Cardiac muscle cell (in vitro differentiated cells and primary cell): ENCODE data around the gene CUEDC1. TPM values are rescaled to one million over a fixed set of nuclear protein-coding genes. Genes with fewer than 3 reads are reported as not detected.

ENCODE experiments used
- DNase-seq, 2 donors: peaks; one replicate each; pipeline versions ENCODE4 v3.0.0 to v3.0.0-alpha.2; 2010 to 2017; ENCODE audit warnings: low read depth in 1 of 2, low spot score in 1 of 2
- H3K27ac ChIP-seq: fragments of 200-600 bp; sonication (generic); 2 replicates; pipeline ENCODE4 v1.5.1; 2016
- H3K27me3 ChIP-seq: fragments of 200-600 bp; sonication (generic); 2 replicates; pipeline ENCODE4 v1.6.0; 2016; ENCODE audit warnings: control low read depth
- H3K36me3 ChIP-seq: fragments of 200-600 bp; sonication (generic); 2 replicates; pipeline ENCODE4 v1.5.1; 2016; ENCODE audit warnings: control low read depth
- H3K4me1 ChIP-seq: fragments of 200-600 bp; sonication (generic); 2 replicates; pipeline ENCODE4 v1.8.1; 2017; ENCODE audit warnings: low read depth, mild to moderate bottlenecking, mixed run types
- H3K4me3 ChIP-seq: fragments of 200-600 bp; sonication (generic); 2 replicates; pipeline ENCODE4 v1.5.1; 2016; ENCODE audit warnings: mild to moderate bottlenecking
- H3K9me3 ChIP-seq: fragments of 200-600 bp; sonication (generic); 2 replicates; pipeline ENCODE4 v1.5.1; 2017; ENCODE audit warnings: low read depth, mild to moderate bottlenecking, control low read depth
- CTCF ChIP-seq: IDR thresholded peaks from 2 replicates; pipeline ENCODE4 v1.5.1; 2012; ENCODE audit warnings: low read depth, mild to moderate bottlenecking, low read length
- polyA plus RNA-seq: library from polyadenylated mRNA; unstranded; fragments of >200 nt; fragmentation: Nextera tagmentation; extraction: Ambion mirVana; gene quantifications from 2 replicates; pipeline ENCODE4 v1.2.1, GENCODE V29; 2016
- total RNA-seq: library from RNA; depleted of rRNA; stranded (reverse); fragments of >200 nt; gene quantifications from 2 replicates; pipeline ENCODE4 v1.2.3, GENCODE V29; 2016

Gene CUEDC1
- total and polyA plus RNA-seq, 2 experiments from 2014 or later = 10.9 to 18.3 TPM

- H3K36me3 ChIP-seq = no peaks in the 10 kb centered on the region
- no peaks in the 10 kb centered on the region for H3K4me1 ChIP-seq
- no peak overlapping the region for H3K4me3 ChIP-seq
- H3K27ac ChIP-seq = no peak overlapping the region
- peaks cover 8% of the 10 kb centered on the region for H3K27me3 ChIP-seq
- no peaks in the 10 kb centered on the region for H3K9me3 ChIP-seq
- TF ChIP-seq CTCF = no peak
- DNase-seq = no peak
These were observed 135.3 kb downstream of the CUEDC1 start for GRCh38 chr17:57819867-57820266.

GRCh38 chr17:57819285-57819684, 135.9 kb downstream of the CUEDC1 start:
- Histone ChIP-seq H3K4me3 (no peak overlapping the region), H3K27me3 (peaks cover 8% of the 10 kb centered on the region)

DNA sequence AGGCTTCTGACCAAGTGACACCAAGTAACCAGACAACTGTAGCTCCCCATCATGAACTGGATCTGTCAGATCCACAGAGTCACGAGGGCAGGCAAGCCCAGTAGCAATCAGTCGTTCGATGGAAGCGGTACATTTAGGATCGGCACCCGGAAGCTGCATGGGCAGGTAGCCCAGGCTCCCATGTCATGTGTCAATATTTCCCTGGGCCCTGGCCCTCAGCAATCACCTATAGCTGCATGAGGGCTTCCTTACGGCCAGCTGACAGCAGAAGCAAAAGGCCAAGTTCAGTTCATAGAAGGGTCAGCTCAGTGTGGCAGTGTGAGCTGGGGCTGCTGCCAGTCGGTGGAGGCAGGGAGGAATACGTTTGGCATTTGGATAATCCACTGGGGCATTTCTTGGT, 137.1 kb downstream of the CUEDC1 start:
- no peak for DNase-seq
- Histone ChIP-seq H3K27me3 (peaks cover 8% of the 10 kb centered on the region), H3K4me1 (no peaks in the 10 kb centered on the region), H3K36me3 (no peaks in the 10 kb centered on the region), H3K9me3 (no peaks in the 10 kb centered on the region), H3K4me3 (no peak overlapping the region), H3K27ac (no peak overlapping the region)
- no peak for TF ChIP-seq CTCF

More at GRCh38 chr17:57819285-57819684, 135.9 kb downstream of the CUEDC1 start:
- no peak for TF ChIP-seq CTCF
- Histone ChIP-seq H3K9me3 (no peaks in the 10 kb centered on the region), H3K36me3 (no peaks in the 10 kb centered on the region), H3K27ac (no peak overlapping the region), H3K4me1 (no peaks in the 10 kb centered on the region)
- DNase-seq = no peak

DNA sequence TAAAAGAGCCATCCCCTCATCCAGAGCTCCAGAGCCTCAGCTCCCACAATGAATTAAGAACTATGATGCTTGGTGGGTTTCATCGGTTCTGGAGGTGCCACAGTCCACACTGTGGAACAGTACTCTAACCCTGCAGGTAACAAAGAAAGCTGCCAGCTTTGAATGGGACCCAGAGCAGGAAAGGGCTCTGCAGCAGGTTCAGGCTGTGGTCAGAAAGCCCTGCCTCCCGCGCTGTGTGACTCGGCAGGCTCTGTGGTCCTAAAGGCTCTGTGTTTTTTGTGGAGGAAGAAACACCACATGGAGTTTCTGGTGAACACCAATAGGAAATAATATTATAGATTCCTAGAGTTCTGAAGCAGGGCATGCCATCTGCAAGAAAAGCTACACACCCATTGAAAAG, 137.9 kb downstream of the CUEDC1 start:
- no peak for TF ChIP-seq CTCF

GRCh38 chr17:57814421-57814820, 140.8 kb downstream of the CUEDC1 start:
- no peak for DNase-seq
- Histone ChIP-seq H3K27me3 (peaks cover 8% of the 10 kb centered on the region), H3K4me3 (no peak overlapping the region), H3K36me3 (no peaks in the 10 kb centered on the region), H3K27ac (no peak overlapping the region), H3K4me1 (no peaks in the 10 kb centered on the region), H3K9me3 (no peaks in the 10 kb centered on the region)
- TF ChIP-seq CTCF = no peak

More for the DNA sequence above, 137.9 kb downstream of the CUEDC1 start:
- Histone ChIP-seq H3K36me3 (no peaks in the 10 kb centered on the region), H3K4me3 (no peak overlapping the region), H3K27ac (no peak overlapping the region), H3K27me3 (peaks cover 8% of the 10 kb centered on the region), H3K9me3 (no peaks in the 10 kb centered on the region), H3K4me1 (no peaks in the 10 kb centered on the region)
- no peak for DNase-seq
